ENCODE results near the gene GNAQ. TPM values are rescaled to one million over a fixed set of nuclear protein-coding genes. Genes with fewer than 3 reads are reported as not detected.

The GNAQ gene
- total and polyA plus RNA-seq, 4 donors: 6.8 to 19.6 (median 12.6) TPM

GRCh38 chr9:77916820-77917219 is 114.8 kb downstream of the GNAQ start:
- Histone ChIP-seq H3K4me3 (ENCODE audit: low read depth in 1 of 3, low read length in 3 of 3) (no peak overlapping the region), H3K9ac (ENCODE audit: low read depth in 1 of 2, low read length in 2 of 2) (no peak overlapping the region), H3K4me1 (ENCODE audit: control insufficient read depth in 4 of 4, insufficient read depth in 4 of 4, low read length in 3 of 4) (peaks cover 0 to 14% (median 10%) of the 10 kb centered on the region in 4 donors), H3K9me3 (ENCODE audit: control insufficient read depth in 4 of 4, low read length in 3 of 4) (no peaks in the 10 kb centered on the region), H3K36me3 (ENCODE audit: control insufficient read depth in 4 of 4, insufficient read depth in 3 of 4, low read depth in 1 of 4, low read length in 3 of 4) (peaks cover 0 to 8% (median 0%) of the 10 kb centered on the region in 4 donors), H3K27ac (ENCODE audit: low read depth in 1 of 2, low read length in 2 of 2) (no peak overlapping the region), H3K27me3 (ENCODE audit: control insufficient read depth in 4 of 4, insufficient read depth in 4 of 4, low read length in 3 of 4) (no peaks in the 10 kb centered on the region)
- DNase-seq (ENCODE audit: low spot score): no peak
- TF ChIP-seq FOXA1 (IDR thresholded peaks at IDR 0.05) (no peak), NR2F2 (IDR thresholded peaks at IDR 0.05) (no peak), GABPA (IDR thresholded peaks at IDR 0.05 in 1 of 2, conservative IDR thresholded peaks at IDR 0.05 in 1 of 2) (no peak), SP1 (IDR thresholded peaks at IDR 0.05) (no peak), CTCF (IDR thresholded peaks at IDR 0.05; ENCODE audit: low read depth, low read length, missing input control) (no peak), ZBTB33 (IDR thresholded peaks at IDR 0.05) (no peak), YY1 (IDR thresholded peaks at IDR 0.05) (no peak), RAD21 (IDR thresholded peaks at IDR 0.05) (no peak), EGR1 (IDR thresholded peaks at IDR 0.05; ENCODE audit: low read depth in 2 of 2) (no peak), REST (IDR thresholded peaks at IDR 0.05) (no peak), HNF4G (IDR thresholded peaks at IDR 0.05) (no peak), HNF4A (conservative IDR thresholded peaks at IDR 0.05) (no peak), ATF3 (IDR thresholded peaks at IDR 0.05) (no peak), JUND (IDR thresholded peaks at IDR 0.05) (no peak), TAF1 (conservative IDR thresholded peaks at IDR 0.05) (no peak), RXRA (IDR thresholded peaks at IDR 0.05) (no peak), FOXA2 (IDR thresholded peaks at IDR 0.05) (no peak)
- 76% methylated on average over 3 of the region's 3 CpGs for WGBS

- H3K27me3 ChIP-seq (ENCODE audit: control insufficient read depth in 4 of 4, insufficient read depth in 4 of 4, low read length in 3 of 4): no peaks in the 10 kb centered on the region
- WGBS: 81% methylated on average over 4 of the region's 4 CpGs
- no peak overlapping the region for H3K4me3 ChIP-seq (ENCODE audit: low read depth in 1 of 3, low read length in 3 of 3)
- no peak overlapping the region for H3K27ac ChIP-seq (ENCODE audit: low read depth in 1 of 2, low read length in 2 of 2)
- no peaks in the 10 kb centered on the region for H3K9me3 ChIP-seq (ENCODE audit: control insufficient read depth in 4 of 4, low read length in 3 of 4)
- peaks cover 0 to 4% (median 0%) of the 10 kb centered on the region in 4 donors for H3K36me3 ChIP-seq (ENCODE audit: control insufficient read depth in 4 of 4, insufficient read depth in 3 of 4, low read depth in 1 of 4, low read length in 3 of 4)
- TF ChIP-seq RAD21 (IDR thresholded peaks at IDR 0.05) (no peak), NR2F2 (IDR thresholded peaks at IDR 0.05) (no peak), JUND (IDR thresholded peaks at IDR 0.05) (no peak), TAF1 (conservative IDR thresholded peaks at IDR 0.05) (no peak), HNF4A (conservative IDR thresholded peaks at IDR 0.05) (no peak), MAX (IDR thresholded peaks at IDR 0.05) (no peak), GABPA (IDR thresholded peaks at IDR 0.05 in 1 of 2, conservative IDR thresholded peaks at IDR 0.05 in 1 of 2) (no peak), SP1 (IDR thresholded peaks at IDR 0.05) (no peak), CTCF (IDR thresholded peaks at IDR 0.05; ENCODE audit: low read depth, low read length, missing input control) (no peak)
- H3K9ac ChIP-seq (ENCODE audit: low read depth in 1 of 2, low read length in 2 of 2): no peak overlapping the region
- DNase-seq (ENCODE audit: low spot score): no peak
- peaks cover 2 to 18% (median 11%) of the 10 kb centered on the region in 4 donors for H3K4me1 ChIP-seq (ENCODE audit: control insufficient read depth in 4 of 4, insufficient read depth in 4 of 4, low read length in 3 of 4)
Measured at GRCh38 chr9:77916410-77916819, 115.2 kb downstream of the GNAQ start.
